ENCODE results near the gene FBXL17. TPM values are rescaled to one million over a fixed set of nuclear protein-coding genes. Genes with fewer than 3 reads are reported as not detected.

FBXL17 gene
- total and polyA plus RNA-seq, 9 of the 15 experiments (the other 6 are each of a cell fraction or from before 2014, with no cell fraction given), result 0.32 to 5.4 (median 1.8) TPM

DNA sequence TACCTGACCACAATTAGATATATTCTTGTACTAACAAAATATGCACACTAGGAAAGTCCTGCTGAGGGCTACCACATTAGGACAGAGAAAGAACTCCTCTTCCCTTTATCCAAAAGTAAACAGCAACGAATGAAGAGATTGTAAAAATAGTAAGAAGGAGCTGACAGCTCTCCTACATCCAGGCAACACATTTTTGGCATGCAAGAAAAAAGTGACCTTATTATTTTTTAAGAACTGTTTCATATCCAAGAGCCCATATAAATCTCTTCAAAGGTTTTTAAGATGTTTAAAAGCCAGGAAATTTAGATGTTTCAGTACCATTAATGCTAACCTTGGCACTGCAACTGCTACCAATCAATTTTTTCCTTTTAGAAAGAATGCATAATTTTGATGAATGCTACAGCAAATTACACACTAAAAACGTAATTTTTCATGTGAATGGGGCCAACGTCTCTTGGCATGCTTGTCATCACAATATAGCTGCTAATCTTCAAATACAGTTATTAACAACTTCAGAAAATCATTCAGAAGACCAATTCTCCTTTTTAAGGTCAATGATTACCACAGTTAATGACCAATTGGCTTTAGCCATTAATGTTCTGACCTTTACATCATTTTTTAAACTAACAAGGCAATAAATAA lies 132.0 kb downstream of the FBXL17 start:
- Histone ChIP-seq H3K4me1 (replicated peaks in 1 of 2; ENCODE audit: control insufficient read depth in 2 of 2, insufficient read depth in 2 of 2, low read length in 2 of 2) (no peaks in the 10 kb centered on the region), H3K4me2 (ENCODE audit: insufficient read depth, low read length) (no peak overlapping the region), H3K9me1 (ENCODE audit: control insufficient read depth, insufficient read depth, low read length) (no peaks in the 10 kb centered on the region), H3K36me3 (ENCODE audit: control insufficient read depth, insufficient read depth, low read length) (no peaks in the 10 kb centered on the region), H2AFZ (ENCODE audit: low read depth, low read length) (no peak overlapping the region), H3K9me3 (replicated peaks; ENCODE audit: control insufficient read depth, insufficient read depth, low read depth, low read length) (no peaks in the 10 kb centered on the region), H3K79me2 (ENCODE audit: control insufficient read depth, insufficient read depth, low read length) (no peaks in the 10 kb centered on the region), H3K27me3 (ENCODE audit: control insufficient read depth in 2 of 2, insufficient read depth in 2 of 2, low read length in 2 of 2) (no peaks in the 10 kb centered on the region), H3K4me3 (no peak overlapping the region), H3K9ac (ENCODE audit: insufficient read depth in 1 of 2, low read depth in 2 of 2, low read length in 2 of 2) (no peak overlapping the region), H4K20me1 (replicated peaks; ENCODE audit: control insufficient read depth, insufficient read depth, low read length) (no peaks in the 10 kb centered on the region), H3K27ac (ENCODE audit: extremely low read depth, low read depth, low read length) (no peak overlapping the region)
- intact Hi-C loops (cut with micrococcal nuclease) (no loop called here), in situ Hi-C loops (cut with MboI) (no loop called here)
- FAIRE-seq, result no peak
- ATAC-seq, result no peak
- no TSS peak for BruUV-seq (replicated peaks)
- WGBS (ENCODE audit: insufficient coverage, low coverage, missing lambda C conversion rate), result 0% methylated on average over 3 of the region's 3 CpGs
- ChIA-PET CTCF (ENCODE audit: low intra/inter-chr PET ratio) (no interaction called here), POLR2A (no interaction called here)
- DNase-seq (ENCODE audit: extremely low read depth in 1 of 4, low spot score in 3 of 4), result no peak
- no peak for TF ChIP-seq ZNF644 (tag; IDR thresholded peaks at IDR 0.05; ENCODE audit: low read depth)
- TF ChIP-seq, protein P1, sequence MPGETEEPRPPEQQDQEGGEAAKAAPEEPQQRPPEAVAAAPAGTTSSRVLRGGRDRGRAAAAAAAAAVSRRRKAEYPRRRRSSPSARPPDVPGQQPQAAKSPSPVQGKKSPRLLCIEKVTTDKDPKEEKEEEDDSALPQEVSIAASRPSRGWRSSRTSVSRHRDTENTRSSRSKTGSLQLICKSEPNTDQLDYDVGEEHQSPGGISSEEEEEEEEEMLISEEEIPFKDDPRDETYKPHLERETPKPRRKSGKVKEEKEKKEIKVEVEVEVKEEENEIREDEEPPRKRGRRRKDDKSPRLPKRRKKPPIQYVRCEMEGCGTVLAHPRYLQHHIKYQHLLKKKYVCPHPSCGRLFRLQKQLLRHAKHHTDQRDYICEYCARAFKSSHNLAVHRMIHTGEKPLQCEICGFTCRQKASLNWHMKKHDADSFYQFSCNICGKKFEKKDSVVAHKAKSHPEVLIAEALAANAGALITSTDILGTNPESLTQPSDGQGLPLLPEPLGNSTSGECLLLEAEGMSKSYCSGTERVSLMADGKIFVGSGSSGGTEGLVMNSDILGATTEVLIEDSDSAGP (CRISPR knock-in tag; IDR thresholded peaks at IDR 0.05), result no peak
- TF ChIP-seq, protein P2, sequence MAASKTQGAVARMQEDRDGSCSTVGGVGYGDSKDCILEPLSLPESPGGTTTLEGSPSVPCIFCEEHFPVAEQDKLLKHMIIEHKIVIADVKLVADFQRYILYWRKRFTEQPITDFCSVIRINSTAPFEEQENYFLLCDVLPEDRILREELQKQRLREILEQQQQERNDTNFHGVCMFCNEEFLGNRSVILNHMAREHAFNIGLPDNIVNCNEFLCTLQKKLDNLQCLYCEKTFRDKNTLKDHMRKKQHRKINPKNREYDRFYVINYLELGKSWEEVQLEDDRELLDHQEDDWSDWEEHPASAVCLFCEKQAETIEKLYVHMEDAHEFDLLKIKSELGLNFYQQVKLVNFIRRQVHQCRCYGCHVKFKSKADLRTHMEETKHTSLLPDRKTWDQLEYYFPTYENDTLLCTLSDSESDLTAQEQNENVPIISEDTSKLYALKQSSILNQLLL (CRISPR knock-in tag; IDR thresholded peaks at IDR 0.05; ENCODE audit: borderline replicate concordance), result no peak
- TF ChIP-seq, protein P3, sequence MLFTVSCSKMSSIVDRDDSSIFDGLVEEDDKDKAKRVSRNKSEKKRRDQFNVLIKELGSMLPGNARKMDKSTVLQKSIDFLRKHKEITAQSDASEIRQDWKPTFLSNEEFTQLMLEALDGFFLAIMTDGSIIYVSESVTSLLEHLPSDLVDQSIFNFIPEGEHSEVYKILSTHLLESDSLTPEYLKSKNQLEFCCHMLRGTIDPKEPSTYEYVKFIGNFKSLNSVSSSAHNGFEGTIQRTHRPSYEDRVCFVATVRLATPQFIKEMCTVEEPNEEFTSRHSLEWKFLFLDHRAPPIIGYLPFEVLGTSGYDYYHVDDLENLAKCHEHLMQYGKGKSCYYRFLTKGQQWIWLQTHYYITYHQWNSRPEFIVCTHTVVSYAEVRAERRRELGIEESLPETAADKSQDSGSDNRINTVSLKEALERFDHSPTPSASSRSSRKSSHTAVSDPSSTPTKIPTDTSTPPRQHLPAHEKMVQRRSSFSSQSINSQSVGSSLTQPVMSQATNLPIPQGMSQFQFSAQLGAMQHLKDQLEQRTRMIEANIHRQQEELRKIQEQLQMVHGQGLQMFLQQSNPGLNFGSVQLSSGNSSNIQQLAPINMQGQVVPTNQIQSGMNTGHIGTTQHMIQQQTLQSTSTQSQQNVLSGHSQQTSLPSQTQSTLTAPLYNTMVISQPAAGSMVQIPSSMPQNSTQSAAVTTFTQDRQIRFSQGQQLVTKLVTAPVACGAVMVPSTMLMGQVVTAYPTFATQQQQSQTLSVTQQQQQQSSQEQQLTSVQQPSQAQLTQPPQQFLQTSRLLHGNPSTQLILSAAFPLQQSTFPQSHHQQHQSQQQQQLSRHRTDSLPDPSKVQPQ (CRISPR knock-in tag; IDR thresholded peaks at IDR 0.05; ENCODE audit: borderline replicate concordance), result no peak
- no peak for TF ChIP-seq SREBF1 (IDR thresholded peaks at IDR 0.05; ENCODE audit: borderline replicate concordance, low read depth, low read length)
- TF ChIP-seq, protein P4, sequence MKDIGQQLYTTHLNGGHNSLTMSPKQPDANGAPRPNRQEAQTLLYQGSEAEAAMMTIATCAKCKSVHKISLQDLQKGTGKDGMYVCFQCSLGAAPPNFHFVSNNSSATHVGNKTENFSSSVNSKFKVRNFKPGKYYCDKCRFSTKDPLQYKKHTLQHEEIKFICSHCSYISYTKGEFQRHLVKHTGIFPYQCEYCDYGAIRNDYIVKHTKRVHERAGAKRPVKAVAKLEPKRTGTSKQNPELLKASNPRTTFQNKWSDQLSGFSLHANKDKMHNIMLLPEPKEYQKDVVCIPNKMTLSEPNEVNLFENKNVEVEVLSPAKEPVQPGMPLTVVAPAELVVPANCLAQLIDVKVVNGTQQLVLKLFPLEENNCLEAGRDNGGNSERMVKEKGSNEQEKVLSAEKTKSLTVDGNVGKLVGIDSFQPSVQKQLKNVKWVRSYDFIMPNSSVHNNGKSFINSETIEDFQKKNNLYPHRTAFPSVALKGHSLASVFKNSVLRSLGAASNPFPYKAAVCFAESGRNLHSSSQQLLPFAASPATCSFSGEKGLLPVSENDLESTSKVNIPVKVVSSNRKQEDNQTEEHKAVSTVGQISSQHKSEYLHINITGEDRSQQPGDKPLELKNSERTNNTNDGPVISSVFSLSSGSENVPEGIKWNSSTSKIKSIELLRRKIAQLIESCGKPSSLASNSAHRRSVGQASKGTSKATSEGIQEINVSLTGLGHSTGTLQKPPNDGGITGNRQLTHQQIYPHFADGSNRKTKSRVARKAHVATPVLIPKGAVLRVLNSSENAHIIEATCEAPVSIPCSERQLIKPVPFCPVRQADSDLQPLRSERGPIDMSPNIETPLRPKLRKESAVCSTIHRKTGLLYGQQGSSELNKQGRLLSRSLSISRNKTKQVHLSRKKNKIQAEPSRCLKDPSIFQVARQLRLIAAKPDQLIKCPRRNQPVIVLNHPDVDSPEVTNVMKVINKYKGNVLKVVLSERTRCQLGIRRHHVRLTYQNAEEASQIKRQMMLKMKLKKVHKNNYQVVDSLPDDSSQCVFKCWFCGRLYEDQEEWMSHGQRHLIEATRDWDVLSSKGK (CRISPR knock-in tag; IDR thresholded peaks at IDR 0.05), result no peak
- no peak for TF ChIP-seq RFX7 (CRISPR knock-in tag; IDR thresholded peaks at IDR 0.05)

Data from K562 (cell line).